Activated CD4-positive, alpha-beta T cell treated with anti-CD3 and anti-CD28 coated beads for 48 hours (primary cell): ENCODE data around the gene CCDC196.
A peak's percentile ranks its signal among the peaks of the same experiment; 100 is the strongest.

Source experiments
- DNase-seq: peaks from one replicate; pipeline ENCODE4 v3.0.0-alpha.2; 2020

CCDC196 gene

GRCh38 chr14:66485910-66486421 is at the start of gene CCDC196:
Gene CCDC196, plus strand, starts transcription at chr14:66486371. Its CDS starts 132 bp downstream, at chr14:66486503.
- DNase-seq = no peak

- DNase-seq = no peak
Observed at GRCh38 chr14:66440801-66441200, 45.4 kb upstream of the CCDC196 start.

- no peak for DNase-seq
Observed at GRCh38 chr14:66442953-66443571, 43.1 kb upstream of the CCDC196 start.

GRCh38 chr14:66443785-66444184 is 42.4 kb upstream of the CCDC196 start:
- no peak for DNase-seq

GRCh38 chr14:66444271-66444927 is 41.8 kb upstream of the CCDC196 start:
- DNase-seq = no peak

GRCh38 chr14:66445936-66446335 is 40.2 kb upstream of the CCDC196 start:
- no peak for DNase-seq

- DNase-seq = no peak
Observed at GRCh38 chr14:66453469-66453868, 32.7 kb upstream of the CCDC196 start.

- no peak for DNase-seq
Observed at GRCh38 chr14:66459603-66460002, 26.6 kb upstream of the CCDC196 start.

GRCh38 chr14:66464261-66464660 is 21.9 kb upstream of the CCDC196 start:
- DNase-seq = no peak

- DNase-seq = no peak
Observed at GRCh38 chr14:66468778-66469367, 17.3 kb upstream of the CCDC196 start.

- no peak for DNase-seq
Observed at GRCh38 chr14:66471584-66471983, 14.6 kb upstream of the CCDC196 start.

GRCh38 chr14:66472251-66472650 is 13.9 kb upstream of the CCDC196 start:
- no peak for DNase-seq

GRCh38 chr14:66473223-66473622 is 12.9 kb upstream of the CCDC196 start:
- no peak for DNase-seq

- DNase-seq = no peak
Observed at GRCh38 chr14:66476964-66477363, 9.2 kb upstream of the CCDC196 start.

GRCh38 chr14:66477567-66477966 is 8.6 kb upstream of the CCDC196 start:
- DNase-seq = no peak

GRCh38 chr14:66482873-66483272 is 3.3 kb upstream of the CCDC196 start:
- DNase-seq = no peak

GRCh38 chr14:66483322-66483721 is 2.8 kb upstream of the CCDC196 start:
- no peak for DNase-seq

- DNase-seq = no peak
Observed at GRCh38 chr14:66485029-66485428, 1.1 kb upstream of the CCDC196 start.

GRCh38 chr14:66487164-66487563 is 993 bp downstream of the CCDC196 start:
- DNase-seq = no peak

- DNase-seq = no peak
Observed at GRCh38 chr14:66490143-66491111, 4.3 kb downstream of the CCDC196 start.

- no peak for DNase-seq
Observed at GRCh38 chr14:66493750-66494149, 7.6 kb downstream of the CCDC196 start.

- peak; percentile 34 for DNase-seq
Observed at GRCh38 chr14:66495218-66496098, 9.3 kb downstream of the CCDC196 start.
